GM12875 (cell line): Measurements from ENCODE around the gene NCKAP5.

Experiments
- H3K4me3 ChIP-seq: one replicate; pipeline ENCODE4 v1.5.1; 2011; ENCODE audit warnings: low read depth, low read length, control low read depth
- CTCF ChIP-seq: IDR thresholded peaks from 2 replicates; pipeline ENCODE4 v1.5.1; 2011; ENCODE audit warnings: low read depth, mild to moderate bottlenecking, control low read depth, inconsistent platforms, low read length, moderate library complexity, borderline replicate concordance; ENCODE audit not compliant: insufficient read depth

The NCKAP5 gene

GRCh38 chr2:133045787-133046186, 522.5 kb downstream of the NCKAP5 start:
- no peak overlapping the region for H3K4me3 ChIP-seq
- TF ChIP-seq CTCF = no peak

- no peak for TF ChIP-seq CTCF
- H3K4me3 ChIP-seq = no peak overlapping the region
Observed at GRCh38 chr2:133044556-133044955, 523.7 kb downstream of the NCKAP5 start.

GRCh38 chr2:133040170-133040569, 528.1 kb downstream of the NCKAP5 start:
- no peak for TF ChIP-seq CTCF

GRCh38 chr2:133039531-133039930, 528.7 kb downstream of the NCKAP5 start:
- H3K4me3 ChIP-seq = no peak overlapping the region
- TF ChIP-seq CTCF = no peak

More at GRCh38 chr2:133040170-133040569, 528.1 kb downstream of the NCKAP5 start:
- H3K4me3 ChIP-seq = no peak overlapping the region

GRCh38 chr2:133026536-133027177, 541.6 kb downstream of the NCKAP5 start:
- TF ChIP-seq CTCF = no peak
- H3K4me3 ChIP-seq = no peak overlapping the region

- H3K4me3 ChIP-seq = no peak overlapping the region
- no peak for TF ChIP-seq CTCF
Observed at GRCh38 chr2:133025004-133025403, 543.3 kb downstream of the NCKAP5 start.
